Measurements from ENCODE around the gene YRDC.

- TF ChIP-seq EZH2 (IDR thresholded peaks at IDR 0.05; ENCODE audit: insufficient read depth, low read length) (no peak), CTCF (IDR thresholded peaks at IDR 0.05; ENCODE audit: insufficient read depth, low read depth, low read length) (no peak)
These were observed 48.6 kb downstream of the YRDC start for GRCh38 chr1:37759451-37759850.

Measured in astrocyte (in vitro differentiated cells and primary cell).